ENCODE data around the gene OVAAL. TPM values are rescaled to one million over a fixed set of nuclear protein-coding genes. Genes with fewer than 3 reads are reported as not detected.
A peak's percentile ranks its signal among the peaks of the same experiment; 100 is the strongest.

Gene OVAAL
- total and polyA plus RNA-seq, 2 of the 4 experiments (the other 2 are of a cell fraction) = not detected

GRCh38 chr1:180568184-180568583 is 9.4 kb downstream of the OVAAL start:
- Histone ChIP-seq H3K36me3 (ENCODE audit: control insufficient read depth, insufficient read depth, low read length) (no peaks in the 10 kb centered on the region), H3K9me1 (ENCODE audit: insufficient read depth, low read length) (peaks cover 9% of the 10 kb centered on the region), H2BK5ac (ENCODE audit: low read depth, low read length, poor library complexity, severe bottlenecking) (no peak overlapping the region), H2AK9ac (replicated peaks; ENCODE audit: low read depth, low read length, poor library complexity) (no peak overlapping the region), H4K5ac (ENCODE audit: low read depth, low read length) (no peak overlapping the region), H2BK120ac (ENCODE audit: low read depth, low read length) (no peak overlapping the region), H3K27me3 (ENCODE audit: control insufficient read depth, insufficient read depth, low read length) (no peaks in the 10 kb centered on the region), H3K56ac (ENCODE audit: extremely low read depth, insufficient read depth, low read length) (no peak overlapping the region), H3K18ac (ENCODE audit: low read depth, low read length) (peak overlapping the region; percentile 29; the same call in 1 of the 2 replicates), H2BK15ac (ENCODE audit: low read depth, low read length) (0 out of 3 replicates have a peak overlapping the region, but pooled peaks have one; percentile 20), H3K23ac (ENCODE audit: low read depth, low read length) (no peak overlapping the region), H3K79me1 (ENCODE audit: low read depth in 1 of 2, low read length in 2 of 2) (0 out of 4 replicates have a peak, but pooled peaks cover 0 to 4% of the 10 kb centered on the region in 2 experiments), H2AK5ac (ENCODE audit: low read depth, low read length) (no peak overlapping the region), H3K9me3 (ENCODE audit: control insufficient read depth, insufficient read depth, low read length) (no peaks in the 10 kb centered on the region), H3K4me1 (ENCODE audit: control insufficient read depth, insufficient read depth, low read length) (peaks cover 8% of the 10 kb centered on the region), H3K27ac (ENCODE audit: insufficient read depth, low read length) (no peak overlapping the region), H3K9ac (ENCODE audit: low read depth, low read length) (no peak overlapping the region), H3K14ac (replicated peaks; ENCODE audit: low read depth, low read length) (no peak overlapping the region), H3K4me3 (ENCODE audit: insufficient read depth, low read depth, low read length) (no peak overlapping the region), H4K8ac (ENCODE audit: low read depth in 2 of 2, low read length in 2 of 2) (no peak overlapping the region), H3K4me2 (ENCODE audit: low read depth, low read length) (no peak overlapping the region), H2BK20ac (ENCODE audit: low read depth, low read length) (no peak overlapping the region), H3K4ac (ENCODE audit: low read depth, low read length) (no peak overlapping the region), H2AFZ (replicated peaks; ENCODE audit: low read length, poor library complexity) (no peak overlapping the region), H4K91ac (ENCODE audit: insufficient read depth, low read depth, low read length) (no peak overlapping the region), H4K20me1 (ENCODE audit: insufficient read depth, low read length) (no peaks in the 10 kb centered on the region)
- CTCF ChIA-PET = interaction anchor here (0.6 kb wide), 1 partner anchor 78 kb away, joined by 9 read pairs; no protein-coding TSS in a partner anchor
- BruUV-seq (replicated peaks) = no TSS peak
- TF ChIP-seq CHD1 (IDR thresholded peaks at IDR 0.05; ENCODE audit: low read depth, low read length) = no peak
- no peak for TF ChIP-seq RAD21 (IDR thresholded peaks at IDR 0.05; ENCODE audit: low read length)
- TF ChIP-seq NFE2L2 (IDR thresholded peaks at IDR 0.05; ENCODE audit: low read depth, low read length) = no peak
- no peak for TF ChIP-seq POLR2A (IDR thresholded peaks at IDR 0.05; ENCODE audit: low read depth, low read length)
- intact Hi-C loops (cut with micrococcal nuclease) = no loop called here
- POLR2A ChIA-PET (ENCODE audit: unreplicated experiment) = no interaction called here
- dilution Hi-C loops (cut with HindIII; ENCODE audit: low sequenced_read_pairs, unreplicated experiment) = no loop called here
- WGBS, 2 experiments (ENCODE audit: extremely low coverage in 2 of 2, insufficient read length in 1 of 2) = no CpG with 5 or more reads among the region's 2 CpGs
- DNase-seq = no peak
- in situ Hi-C loops (cut with MboI; ENCODE audit: low sequenced_read_pairs) = no loop called here
- ATAC-seq (ENCODE audit: low read depth) = no peak

All from IMR-90 (cell line).